Nucleus accumbens (tissue), 56 donors: Measurements from ENCODE around the gene DLX1.
A peak's percentile ranks its signal among the peaks of the same experiment; 100 is the strongest.

Experiments
- DNase-seq, 56 donors: peaks; one replicate each; lab custom pipeline; 2025; lab: John Stamatoyannopoulos, UW

The DLX1 gene

DNA sequence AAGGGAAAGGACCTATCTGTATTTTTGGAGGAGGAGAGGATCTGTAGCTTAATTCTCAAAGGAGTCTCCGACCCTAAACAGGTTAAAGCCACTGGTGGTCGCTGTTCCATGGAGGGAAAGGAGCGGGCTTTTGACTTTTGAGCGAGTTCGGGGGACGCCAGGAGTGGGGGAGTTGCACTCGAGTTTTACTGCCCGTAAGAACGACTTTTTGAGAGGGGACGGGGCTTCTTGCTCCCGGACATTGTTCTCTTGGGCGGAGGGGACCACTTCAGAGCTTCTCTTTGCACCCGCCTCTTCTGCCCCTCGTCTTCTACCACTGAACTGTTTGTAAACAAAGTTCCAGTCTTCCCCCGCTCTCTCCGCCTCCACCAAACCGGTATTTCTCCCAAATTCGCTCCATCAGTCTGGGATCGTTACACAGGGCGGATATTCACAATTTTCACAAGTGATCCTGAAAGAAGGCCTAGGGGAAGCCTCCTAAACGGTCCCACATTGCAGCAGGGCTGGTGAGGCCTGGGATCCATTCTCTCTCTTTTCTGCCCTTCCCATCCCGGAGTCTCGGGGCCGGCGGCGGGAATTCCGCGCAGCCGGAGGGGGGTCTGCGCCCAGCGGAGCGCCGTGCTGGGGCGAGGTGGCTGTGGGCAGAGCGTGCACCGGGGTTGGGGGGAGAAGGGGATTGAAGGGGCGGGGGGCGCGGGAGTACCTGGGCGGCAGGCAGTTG, 10.8 kb downstream of the DLX1 start:
- DNase-seq: no peak

DNA sequence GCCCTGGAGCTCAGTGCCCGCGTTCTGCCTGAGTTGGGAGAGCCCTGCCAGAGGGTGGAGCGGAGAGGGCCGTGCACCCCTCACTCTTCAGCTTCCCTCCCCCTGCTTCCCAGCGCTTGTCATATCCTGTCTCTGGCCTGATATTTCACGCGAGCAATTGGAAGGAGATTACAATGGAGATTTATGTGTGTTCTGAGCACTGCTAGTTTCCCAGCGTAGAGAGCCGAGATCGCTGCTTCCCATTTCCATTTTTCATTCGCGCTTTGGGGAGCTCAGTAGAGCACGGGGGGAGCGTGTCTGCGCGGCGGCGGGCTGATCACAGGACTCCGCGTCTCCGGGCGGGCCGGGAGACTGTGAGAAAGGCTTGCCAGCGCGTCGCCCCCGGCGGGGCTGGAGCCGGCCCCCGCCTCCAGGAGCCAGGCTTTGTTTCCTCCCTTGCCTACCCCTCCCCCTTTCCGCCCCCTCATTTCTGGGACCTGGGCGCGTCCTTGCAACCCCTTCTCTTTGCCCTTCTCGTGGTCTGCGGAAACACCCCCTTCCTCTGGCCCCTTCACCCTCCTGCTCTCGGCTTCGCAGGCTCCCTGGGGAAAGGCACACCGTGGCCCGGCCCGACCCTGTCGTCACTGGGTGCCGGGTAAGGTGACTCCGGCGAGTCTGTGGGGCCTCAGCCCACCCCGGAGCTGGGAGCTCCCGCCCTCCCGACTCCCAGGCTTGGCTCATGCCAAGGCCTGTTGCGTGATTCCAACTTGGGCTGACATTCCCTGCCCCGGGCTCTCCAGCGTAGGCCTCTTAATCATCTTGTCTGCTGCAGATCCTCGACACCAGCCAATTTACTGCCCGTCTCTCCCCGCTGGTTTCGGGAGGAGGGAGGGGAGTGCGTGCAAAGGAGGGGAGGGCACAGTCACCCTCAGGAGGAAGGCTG, 11.6 kb downstream of the DLX1 start:
- no peak for DNase-seq

DNA sequence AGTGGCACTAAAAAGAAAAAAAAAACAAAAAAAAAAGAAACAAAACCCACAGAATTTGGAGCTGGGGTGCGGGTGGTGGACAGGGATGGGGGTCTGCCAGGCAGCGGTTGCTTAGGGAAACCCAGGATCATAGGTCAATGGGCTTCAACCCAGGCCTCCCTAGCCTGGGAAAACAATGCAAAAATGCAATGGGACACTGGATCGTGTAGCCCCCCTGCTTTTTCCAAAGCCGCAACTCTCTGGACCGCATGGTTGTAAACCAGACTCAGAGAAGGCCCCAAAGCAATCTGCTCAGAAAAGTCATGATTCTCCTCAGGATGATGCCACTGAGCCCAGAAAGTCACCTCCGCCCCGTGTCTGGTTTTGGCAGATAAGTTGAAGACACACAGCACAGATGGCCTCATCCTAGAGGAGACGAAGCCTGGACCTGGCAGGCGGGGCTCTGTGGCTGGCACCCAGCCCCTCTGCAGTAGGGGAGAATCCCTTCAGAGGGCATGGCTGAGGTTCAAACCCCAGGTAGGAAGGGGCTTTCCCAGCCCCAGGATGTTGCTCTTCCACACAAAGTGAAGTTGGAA, 12.3 kb downstream of the DLX1 start:
- DNase-seq: no peak

DNA sequence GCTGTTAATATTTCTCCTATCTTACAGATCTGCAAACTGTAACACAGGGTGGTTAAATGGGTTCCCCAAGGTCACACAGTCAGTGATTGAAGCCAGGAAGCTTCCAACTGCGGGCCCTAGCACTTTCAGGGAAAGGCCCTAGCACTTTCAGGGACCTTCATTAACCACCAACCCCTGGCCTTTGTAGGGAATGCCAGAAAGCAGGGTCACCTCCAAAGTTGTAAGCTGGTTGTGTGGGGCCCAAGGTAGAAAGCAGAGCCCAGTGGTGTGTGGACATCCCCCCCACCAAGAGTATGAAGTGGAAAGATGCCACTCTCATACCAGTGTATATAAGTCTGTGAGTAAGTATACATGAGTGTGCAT, 13.0 kb downstream of the DLX1 start:
- no peak for DNase-seq

- peak in 2 of 56 donors; percentile 22 to 39 for DNase-seq
These were observed 13.6 kb downstream of the DLX1 start for GRCh38 chr2:172098650-172099471.

GRCh38 chr2:172099472-172100079, 14.3 kb downstream of the DLX1 start:
- DNase-seq: no peak

DNA sequence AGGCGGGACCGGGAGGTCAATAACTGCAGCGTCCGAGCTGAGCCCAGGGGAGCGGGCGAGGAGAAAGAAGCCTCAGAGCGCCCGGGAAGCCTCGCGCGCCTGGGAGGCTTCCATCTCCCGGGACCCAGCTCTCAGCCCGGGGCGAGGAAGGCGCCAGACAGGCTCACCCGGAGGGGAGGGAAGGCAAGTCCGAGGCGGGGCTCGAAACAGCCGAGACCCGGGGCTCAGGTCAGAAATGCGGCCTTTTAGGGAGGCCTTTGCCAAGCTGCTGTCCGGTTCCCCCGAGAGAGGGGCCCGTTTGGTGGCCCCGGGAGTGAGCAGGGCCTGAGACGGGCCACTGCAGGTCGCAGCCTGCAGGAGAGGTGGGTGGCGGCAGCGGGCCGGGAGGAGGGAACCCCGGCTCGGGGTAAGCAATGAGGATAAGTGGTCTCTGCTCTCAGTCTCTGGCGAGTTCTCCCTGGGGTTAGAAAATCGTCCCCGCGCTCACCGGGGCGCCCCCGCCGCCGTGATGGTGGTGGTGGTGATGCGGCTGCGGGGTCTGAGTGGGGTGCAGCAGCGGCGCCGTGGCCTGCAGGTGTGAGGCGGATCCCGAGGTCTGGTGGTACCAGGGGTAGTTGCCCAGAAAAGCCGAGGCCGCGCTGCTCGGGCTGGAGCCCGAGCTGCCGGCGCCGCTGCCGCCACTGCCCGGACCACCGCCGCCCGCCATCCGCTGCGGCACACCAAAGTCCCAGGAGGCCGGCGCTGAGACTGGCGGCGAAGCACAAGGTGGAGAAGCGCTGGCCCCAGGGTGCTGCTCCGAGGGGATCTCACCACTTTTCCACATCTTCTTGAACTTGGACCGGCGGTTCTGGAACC, 15.0 kb downstream of the DLX1 start:
- no peak for DNase-seq

- DNase-seq: no peak
These were observed 15.9 kb downstream of the DLX1 start for GRCh38 chr2:172100935-172101820.

DNA sequence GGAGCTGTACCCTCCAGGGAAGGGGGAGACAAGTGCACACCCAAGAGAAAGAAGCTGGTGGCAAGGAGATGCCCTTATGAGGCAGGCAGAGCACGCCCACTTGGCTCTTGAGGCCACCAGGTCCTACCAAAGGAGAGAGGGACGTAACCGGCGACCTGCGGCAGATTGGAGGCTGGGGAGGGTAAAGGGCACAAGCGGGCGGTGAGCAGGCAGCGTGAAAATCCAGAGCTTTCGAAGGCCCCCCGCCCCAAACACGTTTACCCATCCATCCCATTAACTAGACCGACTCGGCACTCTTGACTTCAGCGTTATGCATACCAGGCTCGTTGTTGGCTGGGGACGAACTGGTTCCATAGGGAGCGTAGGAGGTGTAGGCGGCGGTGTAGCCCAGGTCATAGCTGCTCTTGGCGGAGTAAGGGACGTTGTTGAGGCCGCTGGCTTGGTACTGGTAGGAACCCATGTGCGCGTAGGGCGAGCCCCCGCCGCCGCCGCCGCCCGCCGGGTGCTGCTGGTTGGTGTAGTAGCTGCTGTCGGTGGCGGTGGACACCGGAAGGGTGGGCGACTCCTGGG, 16.6 kb downstream of the DLX1 start:
- no peak for DNase-seq

DNA sequence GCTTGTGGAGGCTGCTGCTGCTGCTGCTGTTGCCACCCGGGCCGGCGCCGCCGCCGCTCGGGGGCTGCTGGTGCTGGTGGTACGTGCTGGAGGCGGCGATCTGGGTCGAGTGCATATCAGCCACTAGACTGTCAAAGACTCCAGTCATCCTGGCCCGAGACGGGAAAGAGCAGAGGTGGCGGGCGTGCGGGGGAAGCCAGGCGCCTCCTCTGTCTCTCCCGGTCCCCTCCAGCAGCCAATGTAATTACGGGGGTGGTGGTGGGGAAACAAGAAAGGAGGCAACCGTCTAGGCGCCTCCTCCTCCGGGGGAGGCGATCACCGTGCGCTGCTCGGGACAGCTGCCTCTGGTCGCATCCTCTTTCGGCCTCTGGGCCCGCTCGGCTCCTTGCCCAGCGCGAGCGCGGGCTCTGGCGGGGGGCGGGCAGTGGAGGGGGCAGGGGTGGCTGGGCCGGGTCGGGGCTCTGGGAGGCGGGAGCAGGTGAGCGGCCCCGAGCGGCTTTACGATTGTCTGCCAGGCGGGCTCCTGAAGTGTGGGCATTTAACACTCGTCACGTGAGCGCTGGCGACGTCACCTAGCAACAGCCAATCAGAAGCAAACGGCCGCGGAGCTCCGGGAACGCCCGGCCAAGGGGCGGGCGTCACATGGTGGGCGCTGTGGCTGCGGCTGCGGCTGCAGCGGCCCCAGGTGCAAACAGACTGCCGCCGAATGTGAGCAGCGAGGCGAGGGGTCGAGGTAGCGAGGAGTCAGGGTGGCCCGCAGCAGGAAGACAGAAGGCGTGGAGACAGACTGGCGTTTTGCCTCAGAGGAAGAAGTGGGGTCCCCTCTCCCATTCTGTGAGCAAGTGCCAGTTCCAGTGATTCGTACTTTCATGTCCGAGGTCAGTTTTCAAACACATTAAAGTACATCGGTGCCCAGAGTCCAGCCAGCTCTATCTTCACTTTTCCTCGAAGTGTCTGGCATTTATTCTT, 17.4 kb downstream of the DLX1 start, which contains the start of gene DLX2:
Gene DLX2, minus strand, starts transcription at position 510 of the 969 bp plus-strand sequence. Its CDS starts 362 bp downstream, at position 148.
- peak in 47 of 56 donors; percentile 21 to 86 (median 58) for DNase-seq

GRCh38 chr2:172103471-172104272, 18.4 kb downstream of the DLX1 start:
- peak in 41 of 56 donors; percentile 7 to 82 (median 41) for DNase-seq

DNA sequence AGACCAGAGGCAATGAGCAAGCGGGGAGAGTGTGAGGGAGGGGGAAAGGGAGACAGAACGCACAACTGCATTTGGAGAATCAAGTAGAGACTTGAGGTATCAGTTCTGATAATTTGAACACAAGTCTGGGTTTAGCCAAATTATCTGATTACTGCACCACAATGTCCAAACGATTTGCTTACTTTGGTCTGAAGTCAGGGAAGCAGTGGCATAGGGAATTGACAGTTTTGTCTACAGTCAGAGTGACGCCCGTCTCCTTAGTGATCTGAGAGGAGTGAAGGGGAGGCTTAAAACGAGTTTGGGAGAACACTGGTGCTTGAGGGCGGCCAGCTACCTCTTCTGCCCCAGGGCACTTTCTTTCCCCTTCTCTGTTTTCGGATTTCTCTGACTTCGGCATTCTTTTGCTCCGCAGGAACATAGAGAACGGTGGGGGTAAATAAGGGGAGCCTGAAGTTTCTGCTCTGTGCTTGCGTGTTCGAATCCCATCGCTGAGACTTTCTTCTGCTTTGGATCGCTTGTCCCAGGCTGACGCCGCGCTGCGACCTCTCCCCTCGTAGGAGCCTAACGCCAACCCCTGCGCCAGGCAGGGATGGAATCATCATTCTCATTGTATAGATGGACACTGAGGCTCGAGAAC, 20.3 kb downstream of the DLX1 start:
- DNase-seq: no peak

- no peak for DNase-seq
These were observed 21.0 kb downstream of the DLX1 start for GRCh38 chr2:172106108-172106961.
